ENCODE data around the gene BSN.

The BSN gene

GRCh38 chr3:49699281-49699979, 145.2 kb downstream of the BSN start:
- H3K9me3 ChIP-seq (ENCODE audit: control insufficient read depth, low read length): no peaks in the 10 kb centered on the region
- H3K27ac ChIP-seq (ENCODE audit: low read depth, low read length, severe bottlenecking): no peak overlapping the region
- no peak overlapping the region for H3K4me3 ChIP-seq (ENCODE audit: extremely low read depth, insufficient read depth, low read length, poor library complexity, severe bottlenecking)
- 92 to 97% methylated on average over 7 to 10 of the region's 16 CpGs for WGBS, 2 experiments (ENCODE audit: insufficient coverage in 2 of 2)
- peaks cover 8% of the 10 kb centered on the region for H3K4me1 ChIP-seq (ENCODE audit: control insufficient read depth, insufficient read depth, low read length, poor library complexity, severe bottlenecking)
- H3K36me3 ChIP-seq (ENCODE audit: control insufficient read depth, insufficient read depth, low read length): peaks cover 28% of the 10 kb centered on the region

- Histone ChIP-seq H3K4me3 (ENCODE audit: extremely low read depth, insufficient read depth, low read length, poor library complexity, severe bottlenecking) (no peak overlapping the region), H3K9me3 (ENCODE audit: control insufficient read depth, low read length) (no peaks in the 10 kb centered on the region), H3K36me3 (ENCODE audit: control insufficient read depth, insufficient read depth, low read length) (peaks cover 32% of the 10 kb centered on the region), H3K4me1 (ENCODE audit: control insufficient read depth, insufficient read depth, low read length, poor library complexity, severe bottlenecking) (peaks cover 8% of the 10 kb centered on the region), H3K27ac (ENCODE audit: low read depth, low read length, severe bottlenecking) (no peak overlapping the region)
- 89 to 94% methylated on average over 7 to 8 of the region's 8 CpGs for WGBS, 2 experiments (ENCODE audit: insufficient coverage in 2 of 2)
These were observed 145.7 kb downstream of the BSN start for GRCh38 chr3:49700014-49700413.

- Histone ChIP-seq H3K4me3 (ENCODE audit: extremely low read depth, insufficient read depth, low read length, poor library complexity, severe bottlenecking) (no peak overlapping the region), H3K9me3 (ENCODE audit: control insufficient read depth, low read length) (no peaks in the 10 kb centered on the region), H3K36me3 (ENCODE audit: control insufficient read depth, insufficient read depth, low read length) (peaks cover 34% of the 10 kb centered on the region), H3K27ac (ENCODE audit: low read depth, low read length, severe bottlenecking) (no peak overlapping the region), H3K4me1 (ENCODE audit: control insufficient read depth, insufficient read depth, low read length, poor library complexity, severe bottlenecking) (peaks cover 8% of the 10 kb centered on the region)
- 76 to 89% methylated on average over 13 of the region's 13 CpGs for WGBS, 2 experiments (ENCODE audit: insufficient coverage in 2 of 2)
These were observed 146.3 kb downstream of the BSN start for GRCh38 chr3:49700453-49701128.

GRCh38 chr3:49701388-49702077, 147.3 kb downstream of the BSN start:
- no peaks in the 10 kb centered on the region for H3K9me3 ChIP-seq (ENCODE audit: control insufficient read depth, low read length)
- no peak overlapping the region for H3K27ac ChIP-seq (ENCODE audit: low read depth, low read length, severe bottlenecking)
- H3K4me3 ChIP-seq (ENCODE audit: extremely low read depth, insufficient read depth, low read length, poor library complexity, severe bottlenecking): no peak overlapping the region
- H3K36me3 ChIP-seq (ENCODE audit: control insufficient read depth, insufficient read depth, low read length): peaks cover 38% of the 10 kb centered on the region
- peaks cover 8% of the 10 kb centered on the region for H3K4me1 ChIP-seq (ENCODE audit: control insufficient read depth, insufficient read depth, low read length, poor library complexity, severe bottlenecking)
- 71 to 83% methylated on average over 9 to 21 of the region's 21 CpGs for WGBS, 2 experiments (ENCODE audit: insufficient coverage in 2 of 2)

- H3K4me3 ChIP-seq (ENCODE audit: extremely low read depth, insufficient read depth, low read length, poor library complexity, severe bottlenecking): no peak overlapping the region
- H3K4me1 ChIP-seq (ENCODE audit: control insufficient read depth, insufficient read depth, low read length, poor library complexity, severe bottlenecking): peaks cover 8% of the 10 kb centered on the region
- H3K27ac ChIP-seq (ENCODE audit: low read depth, low read length, severe bottlenecking): no peak overlapping the region
- WGBS, 2 experiments (ENCODE audit: insufficient coverage in 2 of 2): 94 to 98% methylated on average over 10 of the region's 11 CpGs
- no peaks in the 10 kb centered on the region for H3K9me3 ChIP-seq (ENCODE audit: control insufficient read depth, low read length)
- peaks cover 38% of the 10 kb centered on the region for H3K36me3 ChIP-seq (ENCODE audit: control insufficient read depth, insufficient read depth, low read length)
These were observed 148.4 kb downstream of the BSN start for GRCh38 chr3:49702672-49703071.

GRCh38 chr3:49703443-49703927, 149.2 kb downstream of the BSN start:
- no peaks in the 10 kb centered on the region for H3K9me3 ChIP-seq (ENCODE audit: control insufficient read depth, low read length)
- WGBS, 2 experiments (ENCODE audit: insufficient coverage in 2 of 2): 78 to 82% methylated on average over 9 to 10 of the region's 14 CpGs
- peaks cover 33% of the 10 kb centered on the region for H3K36me3 ChIP-seq (ENCODE audit: control insufficient read depth, insufficient read depth, low read length)

GRCh38 chr3:49703956-49704355, 149.7 kb downstream of the BSN start:
- peaks cover 5% of the 10 kb centered on the region for H3K4me1 ChIP-seq (ENCODE audit: control insufficient read depth, insufficient read depth, low read length, poor library complexity, severe bottlenecking)
- no peak overlapping the region for H3K4me3 ChIP-seq (ENCODE audit: extremely low read depth, insufficient read depth, low read length, poor library complexity, severe bottlenecking)
- H3K9me3 ChIP-seq (ENCODE audit: control insufficient read depth, low read length): no peaks in the 10 kb centered on the region
- WGBS, 2 experiments (ENCODE audit: insufficient coverage in 2 of 2): 90 to 99% methylated on average over 4 to 7 of the region's 7 CpGs
- H3K36me3 ChIP-seq (ENCODE audit: control insufficient read depth, insufficient read depth, low read length): peaks cover 33% of the 10 kb centered on the region
- no peak overlapping the region for H3K27ac ChIP-seq (ENCODE audit: low read depth, low read length, severe bottlenecking)

More at GRCh38 chr3:49703443-49703927, 149.2 kb downstream of the BSN start:
- Histone ChIP-seq H3K27ac (ENCODE audit: low read depth, low read length, severe bottlenecking) (no peak overlapping the region), H3K4me1 (ENCODE audit: control insufficient read depth, insufficient read depth, low read length, poor library complexity, severe bottlenecking) (peaks cover 8% of the 10 kb centered on the region), H3K4me3 (ENCODE audit: extremely low read depth, insufficient read depth, low read length, poor library complexity, severe bottlenecking) (no peak overlapping the region)

- Histone ChIP-seq H3K27ac (ENCODE audit: low read depth, low read length, severe bottlenecking) (no peak overlapping the region), H3K9me3 (ENCODE audit: control insufficient read depth, low read length) (no peaks in the 10 kb centered on the region), H3K4me3 (ENCODE audit: extremely low read depth, insufficient read depth, low read length, poor library complexity, severe bottlenecking) (no peak overlapping the region), H3K4me1 (ENCODE audit: control insufficient read depth, insufficient read depth, low read length, poor library complexity, severe bottlenecking) (no peaks in the 10 kb centered on the region), H3K36me3 (ENCODE audit: control insufficient read depth, insufficient read depth, low read length) (peaks cover 33% of the 10 kb centered on the region)
- WGBS, 2 experiments (ENCODE audit: insufficient coverage in 2 of 2): 94 to 95% methylated on average over 7 to 8 of the region's 8 CpGs
These were observed 150.4 kb downstream of the BSN start for GRCh38 chr3:49704629-49705028.

- H3K4me1 ChIP-seq (ENCODE audit: control insufficient read depth, insufficient read depth, low read length, poor library complexity, severe bottlenecking): no peaks in the 10 kb centered on the region
- H3K36me3 ChIP-seq (ENCODE audit: control insufficient read depth, insufficient read depth, low read length): peaks cover 26% of the 10 kb centered on the region
- WGBS, 2 experiments (ENCODE audit: insufficient coverage in 2 of 2): 97% methylated on average over 10 to 14 of the region's 17 CpGs
- no peak overlapping the region for H3K4me3 ChIP-seq (ENCODE audit: extremely low read depth, insufficient read depth, low read length, poor library complexity, severe bottlenecking)
- H3K27ac ChIP-seq (ENCODE audit: low read depth, low read length, severe bottlenecking): no peak overlapping the region
- no peaks in the 10 kb centered on the region for H3K9me3 ChIP-seq (ENCODE audit: control insufficient read depth, low read length)
These were observed 151.2 kb downstream of the BSN start for GRCh38 chr3:49705390-49705960.

- H3K4me1 ChIP-seq (ENCODE audit: control insufficient read depth, insufficient read depth, low read length, poor library complexity, severe bottlenecking): no peaks in the 10 kb centered on the region
- no peak overlapping the region for H3K4me3 ChIP-seq (ENCODE audit: extremely low read depth, insufficient read depth, low read length, poor library complexity, severe bottlenecking)
- H3K36me3 ChIP-seq (ENCODE audit: control insufficient read depth, insufficient read depth, low read length): peaks cover 23% of the 10 kb centered on the region
- 96 to 100% methylated on average over 8 to 9 of the region's 9 CpGs for WGBS, 2 experiments (ENCODE audit: insufficient coverage in 2 of 2)
- no peaks in the 10 kb centered on the region for H3K9me3 ChIP-seq (ENCODE audit: control insufficient read depth, low read length)
- H3K27ac ChIP-seq (ENCODE audit: low read depth, low read length, severe bottlenecking): no peak overlapping the region
These were observed 152.3 kb downstream of the BSN start for GRCh38 chr3:49706456-49707112.

Data from mesodermal cell (in vitro differentiated cells).